OCI-LY3 (cell line): ENCODE results near the gene ACVR1.

Experiments used
- EZH2phosphoT487 ChIP-seq: fragments of 200-600 bp; shearing (Covaris generic); IDR thresholded peaks from 2 replicates; pipeline ENCODE4 v1.6.1; 2018; ENCODE audit warnings: antibody characterized with exemption, mixed run types, low read depth
- TF ChIP-seq, protein P1 (sequence below): fragments of 200-600, 300-600 bp; sonication (generic); IDR thresholded peaks from 2 replicates; pipeline ENCODE4 v1.5.1; 2014; ENCODE audit warnings: antibody characterized with exemption, low read length, low read depth

DNA sequence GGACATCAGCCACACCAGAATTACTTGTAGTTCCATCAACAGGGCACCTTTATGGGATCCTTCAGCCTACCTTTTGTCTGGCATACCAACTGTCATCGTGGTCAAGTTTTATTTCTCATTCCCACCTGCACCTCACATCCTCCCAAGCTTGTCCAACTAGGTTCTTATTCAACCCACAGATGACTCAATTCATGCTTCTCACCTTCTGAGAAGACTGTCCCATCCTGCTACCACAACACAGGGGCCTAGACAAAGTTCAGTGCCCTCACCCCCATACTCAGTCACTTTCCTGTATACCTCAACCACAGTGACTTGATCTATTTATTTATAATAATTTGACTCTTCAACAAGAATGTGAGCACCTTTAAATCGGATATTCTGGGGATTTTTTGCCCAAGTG lies 133.1 kb downstream of the ACVR1 start:
- TF ChIP-seq, protein P1, sequence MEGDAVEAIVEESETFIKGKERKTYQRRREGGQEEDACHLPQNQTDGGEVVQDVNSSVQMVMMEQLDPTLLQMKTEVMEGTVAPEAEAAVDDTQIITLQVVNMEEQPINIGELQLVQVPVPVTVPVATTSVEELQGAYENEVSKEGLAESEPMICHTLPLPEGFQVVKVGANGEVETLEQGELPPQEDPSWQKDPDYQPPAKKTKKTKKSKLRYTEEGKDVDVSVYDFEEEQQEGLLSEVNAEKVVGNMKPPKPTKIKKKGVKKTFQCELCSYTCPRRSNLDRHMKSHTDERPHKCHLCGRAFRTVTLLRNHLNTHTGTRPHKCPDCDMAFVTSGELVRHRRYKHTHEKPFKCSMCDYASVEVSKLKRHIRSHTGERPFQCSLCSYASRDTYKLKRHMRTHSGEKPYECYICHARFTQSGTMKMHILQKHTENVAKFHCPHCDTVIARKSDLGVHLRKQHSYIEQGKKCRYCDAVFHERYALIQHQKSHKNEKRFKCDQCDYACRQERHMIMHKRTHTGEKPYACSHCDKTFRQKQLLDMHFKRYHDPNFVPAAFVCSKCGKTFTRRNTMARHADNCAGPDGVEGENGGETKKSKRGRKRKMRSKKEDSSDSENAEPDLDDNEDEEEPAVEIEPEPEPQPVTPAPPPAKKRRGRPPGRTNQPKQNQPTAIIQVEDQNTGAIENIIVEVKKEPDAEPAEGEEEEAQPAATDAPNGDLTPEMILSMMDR = no peak
- no peak for TF ChIP-seq EZH2phosphoT487
